T follicular helper cell (primary cell): ENCODE results near the gene TYW1B.
"Not testable (repeated sequence)": the region's sequence is repeated elsewhere in the genome, so short reads cannot be mapped to it uniquely, and the experiment has no call there.

ENCODE experiments used
- DNase-seq: peaks from one replicate; pipeline ENCODE4 v3.0.0-alpha.2; 2020; ENCODE audit warnings: low read depth

TYW1B gene

DNA sequence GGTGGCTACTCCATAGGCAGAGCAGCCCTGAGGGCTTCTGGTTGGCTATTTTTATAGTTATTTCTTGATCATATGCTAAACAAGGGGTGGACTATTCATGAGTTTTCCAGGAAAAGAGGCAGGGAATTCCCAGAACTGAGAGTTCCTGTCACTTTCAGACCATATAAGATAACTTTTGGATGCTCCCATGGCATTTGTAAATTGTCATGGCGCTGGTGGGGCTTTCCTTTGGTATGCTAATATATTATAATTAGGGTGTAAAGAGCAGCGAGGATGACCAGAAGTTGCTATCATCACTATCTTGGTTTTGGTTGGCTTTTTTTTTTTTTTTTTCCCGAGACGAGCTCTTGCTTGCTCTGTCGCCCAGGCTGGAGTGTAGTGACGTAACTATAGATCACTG, 272.8 kb downstream of the TYW1B start:
- DNase-seq: not testable (repeated sequence)

DNA sequence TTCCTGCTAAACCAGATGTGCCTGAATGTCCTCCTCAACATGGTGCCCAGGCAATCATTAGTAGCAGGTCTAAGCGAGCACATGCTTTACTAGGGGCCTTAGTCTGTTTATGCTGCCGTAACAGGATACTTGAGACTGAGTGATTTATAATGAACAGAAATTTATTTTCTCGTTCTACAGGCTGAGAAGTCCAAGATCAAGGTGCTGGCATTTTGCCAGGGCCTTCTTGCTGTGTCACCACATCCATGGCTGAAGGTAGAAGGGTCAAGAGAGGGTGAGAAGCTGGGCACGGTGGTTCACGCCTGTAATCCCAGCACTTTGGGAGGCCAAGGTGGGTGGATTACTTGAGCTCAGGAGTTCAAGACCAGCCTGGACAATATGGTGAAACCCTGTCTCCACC, 273.6 kb downstream of the TYW1B start:
- not testable (repeated sequence) for DNase-seq

DNA sequence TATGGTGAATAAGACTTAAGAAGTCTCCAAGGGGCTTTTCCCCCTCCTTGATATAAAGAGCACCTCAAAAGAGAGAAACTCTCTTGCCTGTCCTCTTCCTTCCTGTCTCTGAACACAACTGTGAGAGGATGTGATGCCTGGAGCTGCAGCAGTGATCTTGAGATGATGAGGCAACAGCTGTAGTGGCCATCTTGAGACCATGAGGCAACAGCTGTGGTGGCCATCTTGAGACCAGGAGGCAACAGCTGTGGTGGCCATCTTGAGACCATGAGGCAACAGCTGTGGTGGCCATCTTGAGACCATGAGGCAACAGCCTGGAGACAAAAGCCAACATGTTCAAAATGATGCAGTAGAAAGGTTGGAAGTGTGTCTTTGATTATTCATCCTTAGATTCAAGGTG, 277.5 kb downstream of the TYW1B start:
- not testable (repeated sequence) for DNase-seq

DNA sequence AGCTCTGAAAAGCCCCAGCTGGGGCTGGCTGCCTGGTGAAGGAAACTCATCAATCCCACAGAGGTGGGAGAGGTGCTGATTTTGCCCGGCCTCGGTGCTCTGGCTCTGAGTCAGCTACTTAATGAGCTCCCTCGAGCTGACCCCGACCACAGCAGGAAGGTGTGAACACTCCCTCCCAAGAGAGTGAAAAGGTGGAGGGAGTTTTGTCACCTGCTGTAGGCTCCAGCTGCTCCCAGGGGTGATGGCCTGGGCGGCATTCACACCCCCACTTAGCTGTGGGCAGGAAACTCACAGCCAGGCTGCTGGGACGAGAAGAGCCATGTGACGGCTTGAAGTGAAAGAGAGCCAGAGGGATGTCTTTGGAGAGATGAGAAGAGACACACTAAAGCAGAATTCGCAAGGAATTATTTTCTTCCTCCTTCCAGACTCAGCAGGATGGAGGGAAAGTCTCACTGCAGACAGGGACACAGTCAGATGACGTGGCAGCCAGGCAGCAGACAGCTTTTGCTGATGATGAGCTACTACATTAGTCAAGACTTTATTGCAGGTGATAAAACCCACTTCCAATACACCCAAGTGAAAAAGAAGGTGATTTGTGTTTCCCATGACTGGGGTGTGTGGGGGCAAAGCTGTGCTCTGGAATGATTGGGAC, 281.3 kb downstream of the TYW1B start:
- not testable (repeated sequence) for DNase-seq

DNA sequence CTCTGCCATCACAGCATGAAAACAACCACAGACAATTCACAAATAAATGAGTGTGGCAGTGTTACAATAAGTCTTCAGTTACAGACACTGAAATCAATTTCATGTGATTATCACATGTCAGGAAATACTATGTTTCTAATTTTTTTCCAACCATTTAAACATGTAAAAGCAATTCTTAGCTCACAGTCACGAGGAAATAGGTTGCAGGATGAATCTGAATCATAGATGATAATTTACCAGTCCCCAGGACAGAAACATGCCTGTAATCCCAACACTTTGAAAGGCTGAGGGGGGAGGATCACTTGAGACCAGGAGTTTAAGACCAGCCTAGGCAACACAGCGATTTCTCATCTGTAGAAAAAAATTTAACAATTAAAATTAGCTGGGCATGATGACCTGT, 283.5 kb downstream of the TYW1B start:
- DNase-seq: not testable (repeated sequence)

DNA sequence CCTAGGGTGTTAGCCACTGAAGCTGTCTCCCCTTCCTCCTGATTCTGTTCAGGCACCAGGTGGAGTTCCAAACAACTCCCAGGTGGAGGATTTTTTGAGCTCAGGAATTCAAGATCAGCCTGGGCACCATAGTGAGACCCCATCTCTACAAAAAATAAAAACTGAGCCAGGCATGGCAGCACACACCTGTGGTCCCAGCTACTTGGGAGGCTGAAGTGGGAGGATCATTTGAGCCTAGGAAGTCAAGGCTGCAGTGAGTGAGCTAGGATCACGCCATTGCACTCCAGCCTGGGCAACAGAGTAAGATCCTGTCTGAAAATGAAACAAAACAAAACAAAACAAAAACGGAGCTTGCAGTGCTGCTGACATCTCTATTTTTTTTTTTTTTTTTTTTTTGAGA, 287.1 kb downstream of the TYW1B start:
- DNase-seq: no peak

DNA sequence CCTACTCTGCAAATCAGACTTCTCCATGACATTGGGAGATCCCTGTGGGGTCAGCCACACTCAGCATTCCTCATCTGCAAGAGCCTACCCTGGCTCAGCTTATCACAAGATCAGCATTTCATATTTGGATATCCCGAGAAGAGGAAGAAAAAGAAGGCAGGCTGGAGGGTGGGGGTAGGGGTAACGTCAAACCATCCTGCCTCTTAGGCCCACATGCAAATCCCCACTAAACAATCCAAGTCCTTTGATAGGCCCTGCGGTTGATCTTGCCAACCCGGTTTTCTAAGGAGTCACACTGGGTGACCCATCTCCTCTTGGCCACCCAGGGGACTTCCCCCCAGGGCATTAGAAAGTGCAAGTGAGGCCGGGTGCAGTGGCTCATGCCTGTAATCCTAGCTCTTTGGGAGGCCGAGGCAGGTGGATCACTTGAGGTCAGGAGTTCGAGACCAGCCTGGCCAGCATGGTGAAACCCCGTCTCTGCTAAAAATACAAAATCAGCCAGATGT, 287.8 kb downstream of the TYW1B start:
- DNase-seq: no peak

DNA sequence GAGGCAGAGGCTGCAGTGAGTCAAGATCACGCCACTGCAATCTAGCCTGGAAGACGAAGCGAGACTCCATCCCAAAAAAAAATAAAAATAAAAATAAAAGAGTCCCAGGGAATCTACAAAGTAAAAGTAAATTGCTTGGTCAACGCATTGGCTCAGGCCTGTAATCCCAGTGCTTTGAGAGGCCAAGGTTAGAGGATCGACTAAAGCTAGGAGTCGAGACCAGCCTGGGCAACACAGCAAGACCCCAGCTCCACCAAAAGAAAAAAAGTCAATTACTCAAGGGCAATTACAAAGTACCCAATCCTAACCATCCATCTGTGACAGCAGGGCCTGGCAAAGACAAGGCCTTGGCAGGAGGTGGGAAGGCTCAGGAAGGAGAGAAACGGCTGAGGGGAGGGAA, 288.3 kb downstream of the TYW1B start:
- DNase-seq: no peak

DNA sequence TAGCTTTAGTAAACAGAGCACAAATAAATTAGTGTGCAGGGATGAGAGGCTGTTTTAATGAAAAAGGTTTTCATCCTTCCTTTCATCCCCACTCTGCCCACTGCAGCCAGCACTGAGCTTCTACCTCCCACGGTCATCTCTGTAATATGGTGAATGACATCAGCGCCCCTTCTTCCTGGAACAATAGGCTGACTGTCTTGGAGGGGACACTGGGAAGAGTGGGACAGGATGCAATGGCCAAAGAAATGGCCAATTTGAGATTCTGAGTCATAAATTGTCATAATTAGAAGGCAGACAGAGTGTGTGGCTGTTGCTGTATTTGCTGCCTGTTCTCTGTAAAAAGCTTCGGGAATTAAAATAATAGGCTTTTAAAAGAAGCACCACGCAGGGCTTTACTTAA, 289.1 kb downstream of the TYW1B start:
- no peak for DNase-seq

DNA sequence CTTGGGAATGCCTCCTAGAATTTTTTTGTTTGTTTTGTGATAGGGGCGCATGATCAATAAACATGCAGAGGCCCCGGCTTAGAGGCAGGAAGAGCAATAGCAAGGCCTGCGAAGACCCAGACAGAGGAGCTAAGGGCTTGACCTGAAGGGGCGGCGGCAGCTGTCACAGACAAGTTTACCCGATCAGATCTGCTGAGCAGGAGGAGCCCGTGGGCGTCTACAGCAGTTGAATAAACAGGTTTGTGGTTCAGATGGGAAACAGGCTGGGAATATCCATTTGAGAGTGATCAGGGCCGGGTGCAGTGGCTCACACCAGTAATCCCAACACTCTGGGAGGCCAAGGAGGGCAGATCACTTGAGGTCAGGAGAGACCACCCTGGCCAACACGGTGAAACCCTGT, 289.9 kb downstream of the TYW1B start:
- no peak for DNase-seq

DNA sequence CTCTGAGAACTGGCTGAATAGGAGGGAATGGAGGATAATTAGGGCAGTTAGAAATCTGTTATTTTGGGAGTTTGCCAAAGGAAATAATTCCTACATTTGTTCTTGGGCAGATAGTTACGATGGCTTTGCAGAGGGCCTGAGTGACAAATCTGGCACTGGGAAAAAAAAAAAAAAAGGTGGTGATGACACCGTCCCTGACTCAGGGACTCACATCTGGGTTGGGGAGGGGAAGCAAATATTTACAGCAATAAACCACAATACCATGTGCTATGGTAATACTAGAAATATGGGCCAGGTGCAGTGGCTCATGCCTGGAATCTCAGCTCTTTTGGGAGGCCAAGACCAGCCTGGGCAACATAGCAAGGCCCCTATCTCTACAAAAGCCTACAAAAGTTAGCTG, 292.0 kb downstream of the TYW1B start:
- DNase-seq: not testable (repeated sequence)

DNA sequence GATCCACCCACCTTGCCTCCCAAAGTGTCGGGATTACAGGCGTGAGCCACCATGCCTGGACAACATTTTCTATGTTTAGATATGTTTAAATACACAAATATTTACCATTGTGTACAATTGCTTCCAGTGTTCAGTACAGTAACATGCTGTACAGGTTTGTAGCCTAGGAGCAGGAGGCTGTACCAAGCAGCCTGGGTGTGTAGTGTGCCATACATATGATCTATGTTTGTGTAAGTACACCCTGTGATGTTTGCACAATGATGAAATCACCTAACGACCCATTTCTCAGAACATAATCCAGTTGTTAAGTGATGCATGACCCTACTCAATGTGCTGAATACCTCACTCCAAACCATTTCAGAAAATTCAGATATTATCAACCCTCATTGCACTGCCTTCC, 297.0 kb downstream of the TYW1B start:
- not testable (repeated sequence) for DNase-seq
